Central memory CD4-positive, alpha-beta T cell (primary cell): Measurements from ENCODE around the gene ABCC12.

Experiments
- DNase-seq: peaks from one replicate; pipeline ENCODE4 v3.0.0; 2022

The ABCC12 gene

DNA sequence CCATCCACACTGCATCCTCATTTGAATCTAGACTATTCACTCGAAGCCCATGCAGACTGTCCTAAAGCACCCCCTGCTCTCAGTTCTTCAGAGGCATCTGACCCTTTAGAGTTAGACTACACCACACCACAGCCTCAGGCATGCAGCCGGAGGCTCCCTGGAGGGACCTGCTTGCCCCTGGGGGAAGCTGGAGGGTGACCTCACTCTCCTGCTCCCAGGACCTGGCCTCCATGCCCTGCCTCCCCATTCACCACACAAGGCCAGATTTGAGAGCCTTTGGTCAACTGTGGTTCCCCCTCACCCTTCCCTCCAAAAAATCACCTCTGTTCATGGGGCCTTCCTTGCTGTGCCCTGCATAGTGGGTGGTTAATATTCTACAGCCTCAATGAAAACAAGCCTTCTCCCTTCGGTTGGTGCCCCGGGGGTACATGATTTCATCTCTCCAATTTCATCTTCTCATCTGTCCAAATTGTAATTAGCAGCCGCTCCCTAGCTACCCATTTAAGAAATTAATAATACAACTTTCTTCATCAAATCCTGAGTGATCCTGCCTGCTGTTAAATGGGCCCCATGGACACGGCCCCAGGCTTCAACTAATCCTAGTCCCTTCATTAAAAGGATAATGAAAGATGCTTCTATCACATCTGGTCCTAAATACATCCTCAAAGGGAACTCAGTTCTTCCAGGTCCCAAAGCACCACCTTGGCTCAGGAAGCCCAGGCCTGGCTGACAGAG, 24.4 kb downstream of the ABCC12 start:
- no peak for DNase-seq

DNA sequence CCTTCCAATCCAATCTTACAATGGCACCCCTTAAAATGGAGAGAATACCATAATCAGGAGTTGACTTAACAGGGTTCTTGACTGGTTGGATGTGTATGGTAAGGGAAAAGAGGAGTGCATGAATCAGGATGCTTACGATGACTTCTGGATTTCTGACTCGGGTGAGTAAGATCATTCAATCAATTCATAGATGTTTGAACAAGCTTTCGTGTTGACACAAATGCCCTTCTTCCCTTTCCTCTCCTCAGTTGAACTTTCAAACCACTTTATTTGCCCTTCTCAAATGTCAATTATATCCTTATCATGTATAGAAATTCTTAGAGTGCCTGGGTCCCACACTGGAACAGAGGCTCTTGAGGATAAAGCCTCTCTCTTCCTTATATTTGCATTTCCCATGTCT, 25.9 kb downstream of the ABCC12 start:
- DNase-seq = no peak

DNA sequence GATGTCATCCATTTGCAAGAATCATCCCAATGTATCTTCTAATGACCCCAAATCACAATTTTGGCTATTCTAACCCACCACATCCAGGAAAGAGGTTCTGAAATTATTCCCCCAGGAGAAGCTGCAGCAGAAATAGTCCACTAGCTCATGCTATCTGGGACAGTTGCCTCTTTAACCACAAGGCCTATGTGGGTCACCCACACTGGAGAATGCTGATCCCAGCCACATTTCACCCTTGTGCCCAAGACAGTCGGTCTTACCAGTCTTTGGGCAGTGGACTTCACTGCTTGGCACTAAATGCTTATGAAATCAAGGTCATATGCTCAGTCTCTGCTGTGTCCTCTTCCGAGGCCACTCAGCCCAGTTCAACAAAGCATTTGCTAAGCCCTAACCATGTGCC, 27.0 kb downstream of the ABCC12 start:
- no peak for DNase-seq

DNA sequence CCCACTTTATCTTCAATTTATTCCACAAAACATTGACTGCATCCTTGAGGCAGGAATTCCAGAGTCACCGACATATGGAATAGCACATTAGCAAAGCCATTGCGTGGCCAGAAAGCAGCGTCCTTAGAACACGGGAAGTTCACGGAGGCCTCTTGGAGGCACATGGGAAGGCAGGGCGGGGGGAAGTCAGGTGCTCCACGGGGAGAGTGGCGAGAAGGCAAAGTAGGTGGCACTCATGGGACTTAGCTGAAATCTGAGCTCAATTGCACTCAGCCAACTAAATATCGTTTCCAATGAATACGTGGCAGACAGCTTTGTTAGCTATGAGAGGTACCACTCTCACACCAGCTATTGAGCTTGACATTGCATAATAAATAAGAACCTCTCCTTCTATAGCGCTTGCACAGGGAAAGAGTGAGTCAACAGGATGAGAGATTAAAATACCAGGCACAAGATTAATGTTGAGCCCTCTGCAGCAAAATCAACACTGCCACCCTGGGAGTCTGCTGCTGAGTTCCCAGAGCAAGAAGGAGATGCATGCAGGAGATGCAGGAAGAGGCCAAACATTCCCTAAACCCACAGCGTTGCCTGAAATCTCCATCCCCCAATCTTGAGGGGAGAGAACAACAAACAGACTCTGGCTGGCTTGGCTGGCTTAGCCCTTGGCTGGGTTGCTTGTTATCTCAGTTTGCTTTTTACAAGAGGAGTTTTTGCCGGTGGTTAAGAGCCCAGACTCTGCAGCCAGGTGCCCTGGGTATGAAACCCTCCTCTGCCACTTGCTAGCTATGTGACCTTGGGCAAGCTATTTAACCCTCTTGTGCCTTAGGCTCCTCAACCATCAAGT, 28.8 kb downstream of the ABCC12 start:
- no peak for DNase-seq

DNA sequence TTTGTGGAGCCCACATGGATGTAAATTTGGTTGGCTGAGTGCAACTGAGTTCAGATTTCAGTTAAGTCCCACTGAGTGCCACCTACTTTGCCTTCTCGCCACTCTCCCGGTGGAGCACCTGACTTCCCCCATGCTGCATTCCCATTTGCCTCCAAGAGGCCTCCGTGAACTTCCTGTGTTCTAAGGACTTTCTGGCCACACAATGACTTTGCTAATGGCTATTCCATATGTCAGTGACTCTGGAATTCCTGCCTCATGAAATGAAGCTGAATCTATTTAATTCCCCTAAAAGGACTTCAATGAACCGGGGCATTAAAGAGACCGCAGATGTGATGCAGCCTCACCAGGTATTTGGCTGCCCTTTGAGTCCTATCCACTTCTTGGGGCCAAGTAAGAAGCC, 29.9 kb downstream of the ABCC12 start:
- DNase-seq = no peak

DNA sequence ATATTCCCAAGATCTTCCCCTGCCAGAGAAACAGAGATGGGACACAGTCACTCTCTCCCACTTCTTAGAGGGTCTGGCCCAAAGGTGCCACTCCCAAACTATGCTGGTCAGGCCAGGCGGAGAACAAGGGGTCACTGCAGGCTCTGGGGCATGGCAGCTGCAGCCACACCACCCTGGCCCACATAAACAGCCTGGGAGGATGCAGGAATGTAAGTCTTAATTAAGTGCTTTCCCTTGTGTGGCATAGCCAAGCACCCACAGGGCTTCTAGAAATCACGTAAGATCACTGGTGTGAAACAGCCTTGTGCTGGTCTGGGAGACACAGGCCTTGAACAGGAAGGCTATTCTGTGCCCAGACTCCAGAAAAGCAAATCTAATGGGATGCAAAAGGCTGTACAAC, 31.5 kb downstream of the ABCC12 start:
- no peak for DNase-seq

DNA sequence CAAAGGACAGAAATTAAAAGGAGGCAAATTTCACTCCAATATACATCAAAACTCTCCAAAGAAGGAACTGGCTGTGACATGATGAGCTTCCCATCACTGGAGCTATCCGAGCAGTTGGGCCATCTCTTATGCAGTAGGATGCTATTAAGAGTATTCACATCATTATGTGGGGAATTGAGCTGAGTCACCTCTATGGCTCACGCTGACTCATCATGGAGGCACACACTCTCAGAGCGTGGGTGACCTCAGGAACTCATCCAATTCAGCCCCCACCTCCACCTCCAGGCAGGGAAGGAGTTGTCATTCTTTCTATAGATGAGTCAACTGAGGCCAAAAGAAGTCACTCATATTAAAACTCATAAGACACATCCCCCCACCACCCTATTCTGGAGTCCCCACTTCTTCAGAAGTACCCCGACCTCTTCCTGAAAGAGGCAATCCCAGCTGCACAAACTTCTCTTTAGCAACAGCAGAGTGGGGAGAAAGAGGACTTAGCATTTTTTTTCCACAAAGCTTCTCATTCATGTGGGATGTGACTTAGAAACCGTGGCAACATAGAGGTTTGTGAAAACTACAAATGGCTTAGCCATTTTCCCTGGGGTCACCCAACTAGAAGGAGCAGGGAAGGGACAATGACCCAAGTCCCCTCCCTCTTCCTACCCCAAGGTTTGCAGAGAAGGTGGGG, 32.5 kb downstream of the ABCC12 start:
- DNase-seq = no peak

DNA sequence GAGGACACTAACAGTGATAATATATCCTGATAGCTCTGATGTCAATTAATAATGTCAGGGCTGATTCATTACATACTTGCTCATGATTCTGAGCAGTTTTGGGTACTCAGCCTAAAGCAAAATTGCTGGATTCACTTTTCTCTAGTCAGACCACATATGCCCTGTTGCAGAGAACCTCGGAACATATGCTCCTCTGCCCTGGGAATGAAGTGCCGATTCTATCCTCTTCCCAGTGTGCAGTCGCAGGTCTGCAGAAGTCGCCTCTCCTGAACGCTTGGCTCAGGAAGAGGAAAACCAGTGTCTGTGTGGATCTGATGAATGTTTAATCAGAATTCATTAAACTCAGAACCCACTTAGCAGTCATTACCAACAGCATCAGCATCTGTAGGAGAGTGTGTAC, 34.5 kb downstream of the ABCC12 start:
- DNase-seq = no peak

DNA sequence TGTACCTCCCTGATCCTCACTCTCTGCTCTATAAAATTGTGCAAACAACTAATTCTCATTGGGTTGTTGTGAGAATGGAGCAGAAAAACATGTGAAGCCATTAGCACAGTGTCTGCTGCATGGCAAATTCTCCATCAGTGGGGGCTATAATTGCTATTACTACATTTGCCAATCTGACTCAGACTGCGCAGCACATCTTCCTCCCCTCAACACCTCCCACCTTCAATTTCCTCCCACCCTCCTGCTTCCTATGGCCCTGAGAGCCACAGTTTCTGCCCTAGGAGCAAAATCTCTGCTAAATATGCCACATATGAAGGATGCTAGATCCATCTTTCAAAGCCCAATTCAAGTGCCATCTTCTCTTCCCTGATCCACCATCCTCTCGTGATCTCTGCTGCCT, 37.0 kb downstream of the ABCC12 start:
- no peak for DNase-seq

DNA sequence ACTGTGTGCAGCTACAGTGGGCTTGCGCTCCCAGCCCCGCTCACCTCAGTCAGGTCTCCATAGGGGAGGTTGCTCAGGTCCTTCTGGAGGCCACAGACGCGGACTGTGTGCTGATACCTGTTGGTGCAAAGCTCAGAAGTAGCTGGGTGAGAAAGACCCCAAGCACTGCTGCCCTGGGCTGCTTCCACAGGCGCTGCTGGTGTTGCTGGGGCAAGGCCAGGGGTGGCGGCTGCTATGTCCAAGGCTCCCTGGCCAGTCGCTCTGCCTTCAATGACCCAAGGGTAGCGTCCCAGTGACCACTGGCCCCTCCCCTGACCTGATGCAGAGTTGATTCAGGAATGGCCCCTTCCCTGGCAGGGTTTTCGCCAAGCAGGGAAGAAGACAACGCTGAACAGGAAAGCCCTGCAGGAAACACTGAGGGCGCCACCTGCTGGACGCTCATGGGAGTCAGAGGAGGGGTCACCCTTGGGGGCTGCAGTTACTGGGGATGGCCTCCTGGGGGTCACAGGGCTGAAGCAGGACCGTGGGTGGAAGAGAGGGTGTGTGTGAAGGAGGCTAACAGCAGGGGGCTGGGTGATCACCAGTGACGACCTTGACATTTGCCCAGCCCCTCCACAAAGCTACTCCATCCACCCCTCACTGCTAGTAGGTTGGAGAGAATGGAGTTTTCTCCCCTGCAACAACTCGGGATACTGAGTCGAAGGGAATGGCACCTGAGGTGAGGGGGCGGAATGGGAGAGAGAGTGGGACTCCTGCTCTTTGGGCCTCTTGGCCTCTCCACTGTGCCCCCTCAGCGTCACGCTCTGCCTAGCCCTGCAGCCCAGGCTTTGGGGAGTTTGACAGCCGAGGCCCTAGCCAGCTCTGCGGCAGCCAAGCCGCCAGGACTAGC, 38.3 kb downstream of the ABCC12 start:
- DNase-seq = peak; percentile 31

DNA sequence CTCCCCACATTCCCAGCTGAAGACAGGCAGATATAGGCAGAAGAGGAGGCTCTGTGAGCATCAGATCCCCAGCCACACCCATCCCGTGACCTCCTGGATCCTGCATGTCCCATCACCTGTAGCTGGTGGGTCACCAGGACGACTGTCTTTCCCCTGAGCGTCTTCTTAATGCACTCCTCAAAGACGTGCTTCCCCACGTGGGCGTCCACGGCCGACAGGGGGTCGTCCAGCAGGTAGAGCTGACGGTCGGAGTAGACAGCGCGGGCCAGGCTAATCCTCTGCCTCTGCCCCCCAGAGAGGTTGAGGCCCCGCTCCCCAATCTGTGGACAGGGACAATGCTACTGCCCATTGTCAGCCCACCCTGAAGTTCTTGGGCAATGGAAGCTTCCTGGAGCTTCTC, 40.5 kb downstream of the ABCC12 start:
- no peak for DNase-seq

DNA sequence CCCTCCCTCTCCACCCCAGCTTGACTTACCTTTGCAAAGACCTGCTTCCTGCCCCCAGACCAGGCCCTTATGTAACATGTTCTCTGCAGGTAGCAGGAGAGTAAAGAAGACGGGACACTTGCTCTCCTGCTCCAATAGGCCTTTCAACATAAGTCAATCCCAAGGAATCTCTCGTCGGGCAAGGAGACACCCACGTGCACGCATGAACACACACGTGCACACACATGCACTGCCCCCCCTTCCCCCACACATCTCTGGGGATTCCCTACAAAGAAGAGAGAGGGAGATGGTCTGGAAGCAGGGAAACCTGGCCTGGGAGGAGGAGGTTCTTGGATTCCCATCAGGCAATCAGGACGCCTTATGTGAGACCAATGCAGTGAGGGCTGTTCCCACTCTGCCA, 41.4 kb downstream of the ABCC12 start:
- DNase-seq = no peak

DNA sequence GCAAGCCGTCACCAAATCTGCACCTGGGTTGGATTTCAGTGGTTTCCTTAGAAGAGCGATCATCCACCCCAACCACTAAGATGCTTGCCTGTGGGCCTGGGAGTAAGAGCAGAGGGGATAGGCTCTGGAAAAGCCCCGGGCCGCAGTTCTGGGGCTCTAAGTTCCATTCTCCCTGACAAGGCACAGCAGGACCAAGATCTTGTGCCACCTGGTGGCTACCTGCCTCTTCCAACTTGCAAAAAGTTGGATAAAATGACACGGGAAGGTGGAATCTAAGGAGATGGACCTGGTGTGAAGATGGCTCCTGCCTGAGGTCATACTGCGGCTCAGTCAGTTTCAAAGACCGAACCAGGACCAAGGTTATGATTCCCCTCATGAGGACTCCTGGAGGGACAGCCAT, 42.3 kb downstream of the ABCC12 start:
- DNase-seq = no peak

DNA sequence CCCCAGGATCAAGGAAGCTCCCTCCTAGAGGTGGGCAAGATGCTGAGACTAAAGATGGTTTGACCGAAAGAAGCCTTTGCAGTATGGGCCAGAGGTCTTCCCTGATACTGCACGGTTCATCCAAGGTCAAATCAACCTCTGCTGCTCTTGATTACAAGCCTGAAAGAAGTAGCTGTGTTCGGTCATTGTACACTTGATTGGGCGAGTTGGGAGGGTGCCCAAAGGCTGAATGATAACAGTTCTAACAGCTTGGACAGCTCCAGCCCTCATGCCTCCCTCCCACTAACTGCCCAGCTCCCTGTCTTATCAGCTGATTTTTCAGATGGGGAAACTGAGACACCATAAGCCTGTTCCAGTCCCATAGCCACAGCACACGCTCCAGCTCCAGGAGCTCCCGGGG, 42.8 kb downstream of the ABCC12 start:
- DNase-seq = no peak

DNA sequence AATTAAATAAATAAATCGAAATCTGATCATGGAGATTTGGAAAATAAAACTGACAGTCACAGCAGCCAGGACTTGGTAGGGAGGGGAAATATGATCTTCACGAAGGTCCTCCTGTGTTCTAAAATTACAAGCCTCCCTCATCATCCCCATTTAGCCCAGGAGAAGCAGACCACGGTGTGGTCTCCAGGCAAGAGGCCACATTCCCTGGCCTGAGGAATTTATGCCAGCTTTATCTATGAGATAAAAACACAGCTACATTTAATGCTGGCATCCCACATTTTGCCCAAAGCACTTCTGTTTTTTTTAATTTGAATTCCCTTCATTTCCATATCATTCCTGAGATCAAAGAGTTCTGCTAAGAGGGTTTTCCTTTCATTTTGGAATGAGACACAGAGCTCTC, 43.2 kb downstream of the ABCC12 start:
- DNase-seq = no peak

DNA sequence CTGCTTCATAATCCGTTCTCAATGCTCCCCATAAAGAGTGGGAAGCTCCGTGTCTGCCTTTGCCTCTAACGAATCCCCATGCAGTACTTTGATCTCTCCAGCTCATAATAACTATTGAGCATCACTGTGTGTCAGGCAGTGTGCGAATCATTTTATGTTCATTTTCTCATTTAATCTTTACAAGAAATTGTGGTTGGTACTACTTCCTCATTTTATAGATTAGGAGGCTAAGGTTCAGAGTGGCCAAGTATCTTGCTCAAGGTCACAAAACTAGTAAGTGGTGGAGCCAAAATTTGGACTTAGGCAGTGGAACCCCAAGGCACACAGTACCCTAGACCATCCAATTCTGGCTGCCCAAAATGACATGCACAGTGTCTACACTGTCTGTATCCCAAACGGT, 44.8 kb downstream of the ABCC12 start:
- DNase-seq = no peak

DNA sequence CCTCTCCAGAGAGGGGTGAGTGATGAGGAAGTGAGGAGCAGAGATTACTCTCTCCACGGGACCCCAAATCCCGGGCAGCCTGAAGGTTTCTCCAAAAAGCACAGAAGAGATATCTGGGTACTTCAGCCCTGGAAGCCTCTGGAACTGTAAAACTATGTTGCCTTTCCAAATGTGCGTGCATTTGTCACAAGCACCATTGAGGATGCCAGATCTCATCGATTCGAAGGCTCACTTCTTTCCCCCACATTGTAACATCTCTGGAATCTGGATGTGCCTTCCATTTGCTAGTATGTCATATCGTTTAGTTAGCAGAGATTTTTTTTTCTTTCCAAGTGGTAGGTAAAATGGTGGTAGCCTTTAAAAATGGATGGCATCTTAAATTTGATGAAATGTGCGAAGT, 45.8 kb downstream of the ABCC12 start:
- DNase-seq = no peak

DNA sequence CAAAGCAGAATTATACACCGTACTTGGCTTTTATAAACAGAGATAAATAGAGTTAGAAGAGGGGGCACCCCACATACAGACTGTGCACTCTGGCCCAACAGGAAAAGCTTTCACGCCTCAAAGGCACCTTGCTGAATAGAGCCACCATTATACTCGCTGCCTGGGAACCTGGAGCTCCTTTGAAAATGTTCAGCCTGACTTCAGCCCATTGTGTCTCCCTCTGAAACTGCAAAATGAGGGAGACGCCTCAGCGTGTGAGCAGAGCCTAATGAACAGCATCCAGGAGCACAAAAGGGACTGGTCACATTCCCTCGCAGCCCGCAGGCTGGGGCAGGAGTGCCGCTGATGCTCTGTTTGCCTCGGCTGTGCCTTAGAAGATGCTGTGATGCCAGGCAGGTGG, 46.3 kb downstream of the ABCC12 start:
- no peak for DNase-seq

DNA sequence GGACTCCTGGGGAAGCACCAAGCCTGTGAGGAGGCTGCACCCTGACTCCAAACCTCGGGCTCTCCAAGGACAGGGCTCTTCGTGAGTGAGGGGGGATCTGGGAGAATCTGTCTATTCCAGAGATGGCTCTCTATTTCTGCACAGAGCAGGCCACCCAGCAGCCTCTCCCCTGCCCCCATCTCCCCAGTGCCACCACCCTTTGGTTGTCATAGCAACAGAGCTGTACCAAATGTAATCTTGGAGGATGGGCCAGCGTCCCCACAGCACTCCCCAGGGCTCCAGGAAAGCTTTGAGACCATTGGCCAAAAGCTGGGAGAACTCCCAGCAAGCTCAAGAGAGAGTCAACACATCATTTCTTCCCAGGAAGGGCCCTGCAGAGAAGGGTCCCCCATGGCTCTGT, 49.3 kb downstream of the ABCC12 start:
- DNase-seq = no peak
